CD4-positive, alpha-beta T cell treated with Interleukin-6 at 100 ng/mL for 8 hours (primary cell): Measurements from ENCODE around the gene OR5AU1.

Source experiments
- DNase-seq: peaks from one replicate; pipeline ENCODE4 v3.0.0-alpha.2; 2020; ENCODE audit warnings: mixed read lengths, low spot score

OR5AU1 gene

GRCh38 chr14:21106498-21107282, 49.2 kb downstream of the OR5AU1 start:
- peak; percentile 77 for DNase-seq

DNA sequence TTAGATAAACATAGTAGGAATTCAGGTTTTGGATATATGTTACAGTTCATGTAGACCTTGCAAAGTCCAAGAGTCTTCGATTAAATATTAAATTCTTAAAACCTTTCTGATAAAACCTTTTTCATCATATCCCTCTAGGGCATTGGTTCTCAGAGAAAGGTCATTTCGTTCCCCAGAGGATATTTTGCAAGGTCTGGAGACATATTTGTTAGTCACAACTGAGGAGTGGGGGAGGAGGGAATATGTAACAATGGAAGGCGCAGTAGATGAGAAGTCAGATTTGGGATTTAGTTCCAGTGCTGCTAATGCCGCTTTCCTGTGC, 49.7 kb downstream of the OR5AU1 start:
- no peak for DNase-seq

DNA sequence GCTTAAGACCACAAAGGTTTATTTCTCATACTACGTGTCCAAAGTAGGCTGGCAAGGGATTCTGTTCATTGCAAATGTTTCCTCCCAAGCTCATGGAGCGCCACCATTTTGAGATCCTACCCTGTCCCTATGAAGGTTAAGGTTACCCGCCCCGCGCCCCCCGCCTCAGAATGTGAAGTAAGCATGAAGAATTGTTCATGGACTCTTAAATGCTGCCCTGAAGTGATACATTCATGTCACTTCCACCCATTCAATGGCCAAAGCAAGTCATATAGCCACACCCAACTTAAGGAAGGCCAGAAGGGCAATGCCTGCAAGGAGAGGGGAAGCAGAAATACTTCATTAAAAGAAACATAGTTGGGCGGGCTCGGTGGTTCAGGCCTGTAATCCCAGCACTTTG, 50.8 kb downstream of the OR5AU1 start:
- no peak for DNase-seq
